Measurements from ENCODE around the gene GALNS. TPM values are rescaled to one million over a fixed set of nuclear protein-coding genes. Genes with fewer than 3 reads are reported as not detected.

The GALNS gene
- polyA plus RNA-seq, 1 donor = 32.2 TPM

DNA sequence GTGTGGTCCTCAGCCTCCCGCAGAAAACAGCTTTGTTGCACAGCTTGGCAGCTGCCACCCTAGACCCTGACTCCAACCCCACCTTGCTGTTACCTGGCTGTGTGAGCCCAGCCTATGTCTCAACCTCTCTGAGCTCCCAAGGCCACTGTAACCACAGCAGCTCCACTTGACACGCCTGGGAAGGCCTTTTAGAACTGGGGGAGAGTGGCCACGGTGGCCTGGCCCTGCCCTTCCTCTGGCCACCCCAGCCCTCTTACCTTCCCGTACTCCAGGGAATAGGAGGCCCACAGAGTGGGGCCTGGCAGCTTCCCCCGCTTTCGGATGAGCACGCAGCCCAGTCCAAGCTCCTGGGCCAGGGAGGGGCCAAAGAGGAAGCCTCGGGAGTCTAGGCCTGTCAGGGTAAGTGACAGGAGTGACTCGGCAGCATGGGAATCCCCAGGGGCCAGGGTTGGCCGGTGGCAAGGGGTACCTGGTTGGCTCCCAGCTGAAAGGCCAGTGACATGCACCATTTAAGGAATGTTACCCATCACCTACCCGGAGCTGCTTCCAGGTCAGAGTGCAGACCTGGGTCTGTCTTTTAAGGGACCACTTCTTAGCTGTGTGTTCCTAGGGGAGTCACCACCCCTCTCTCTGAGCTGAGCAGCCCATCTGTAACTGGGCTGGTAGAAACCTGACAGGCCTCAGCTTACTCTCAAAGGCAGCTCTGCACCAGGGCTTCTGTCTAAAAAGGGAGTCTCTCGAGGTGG is 46.4 kb downstream of the GALNS start:
- Histone ChIP-seq H3K27me3 (ENCODE audit: control insufficient read depth, insufficient read depth, low read length) (no peaks in the 10 kb centered on the region), H3K4me3 (ENCODE audit: low read length) (peak overlapping the region; percentile 76), H3K36me3 (ENCODE audit: control insufficient read depth, insufficient read depth, low read length) (peaks cover 41% of the 10 kb centered on the region), H3K27ac (ENCODE audit: low read length) (peak overlapping the region; percentile 95), H3K4me1 (ENCODE audit: control insufficient read depth, insufficient read depth, low read length) (peaks cover 32% of the 10 kb centered on the region), H3K9me3 (ENCODE audit: control insufficient read depth, low read depth, low read length) (peaks cover 2% of the 10 kb centered on the region)
- no CpG with 5 or more reads among the region's 12 CpGs for WGBS (ENCODE audit: insufficient coverage, low lambda C conversion rate)
- no peak for DNase-seq

DNA sequence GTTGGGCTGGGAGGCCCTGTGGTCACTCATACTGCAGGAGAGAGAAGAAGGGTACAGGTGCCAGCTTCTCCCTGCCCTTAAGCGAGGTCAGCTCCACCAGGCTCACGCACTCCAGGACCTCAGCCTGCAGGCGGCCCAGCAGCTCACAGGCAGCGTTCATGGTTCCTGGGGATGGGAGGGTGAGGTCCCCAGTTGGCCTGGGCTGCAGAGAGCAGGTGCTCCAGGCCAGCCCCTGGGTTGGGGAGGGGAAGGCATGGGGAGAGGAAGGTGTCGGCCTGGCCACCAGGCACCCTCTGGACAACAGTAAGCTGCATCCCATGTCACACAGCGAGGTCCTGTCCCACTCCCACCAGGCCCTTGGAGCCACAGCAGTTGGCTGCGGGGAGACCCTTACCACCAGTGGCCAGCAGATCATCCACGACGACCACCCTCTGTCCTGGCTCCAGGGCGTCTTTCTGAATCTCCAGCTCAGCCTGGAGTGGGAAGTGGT is 47.0 kb downstream of the GALNS start:
- Histone ChIP-seq H3K27me3 (ENCODE audit: control insufficient read depth, insufficient read depth, low read length) (no peaks in the 10 kb centered on the region), H3K27ac (ENCODE audit: low read length) (no peak overlapping the region), H3K36me3 (ENCODE audit: control insufficient read depth, insufficient read depth, low read length) (peaks cover 45% of the 10 kb centered on the region), H3K4me3 (ENCODE audit: low read length) (no peak overlapping the region), H3K4me1 (ENCODE audit: control insufficient read depth, insufficient read depth, low read length) (peaks cover 38% of the 10 kb centered on the region), H3K9me3 (ENCODE audit: control insufficient read depth, low read depth, low read length) (peaks cover 4% of the 10 kb centered on the region)
- WGBS (ENCODE audit: insufficient coverage, low lambda C conversion rate) = no CpG with 5 or more reads among the region's 10 CpGs
- no peak for DNase-seq

DNA sequence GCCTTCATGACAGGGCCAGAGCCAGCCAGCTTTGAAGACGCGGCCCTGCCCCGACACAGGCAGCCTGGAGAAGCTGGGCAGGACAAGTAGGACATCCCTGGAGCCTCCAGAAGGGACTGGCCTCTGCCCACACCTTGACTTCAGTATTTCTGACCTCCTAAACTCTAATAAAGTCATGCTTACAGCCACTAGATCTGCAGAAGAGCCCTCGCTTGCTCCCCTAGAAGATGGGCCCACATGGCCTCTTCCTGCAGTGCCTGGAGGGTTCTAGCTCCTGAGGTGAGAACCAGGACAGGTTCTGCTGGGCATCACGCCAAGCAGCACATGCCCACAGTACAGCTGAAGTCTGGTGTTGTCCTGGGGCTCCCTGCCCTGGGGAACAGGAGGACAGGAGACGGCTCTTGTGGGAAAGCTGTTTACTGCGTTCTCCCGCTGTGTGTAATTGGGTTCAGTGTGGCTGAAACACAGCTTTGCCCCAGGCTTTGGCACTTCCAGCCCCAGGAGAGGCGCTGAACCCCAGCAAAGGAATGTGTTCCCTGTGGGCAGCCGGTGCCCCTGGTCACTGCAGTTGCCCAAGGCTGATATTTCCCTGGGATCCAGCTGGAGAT is 47.6 kb downstream of the GALNS start:
- peaks cover 45% of the 10 kb centered on the region for H3K36me3 ChIP-seq (ENCODE audit: control insufficient read depth, insufficient read depth, low read length)
- no CpG with 5 or more reads among the region's 10 CpGs for WGBS (ENCODE audit: insufficient coverage, low lambda C conversion rate)
- no peak overlapping the region for H3K27ac ChIP-seq (ENCODE audit: low read length)

DNA sequence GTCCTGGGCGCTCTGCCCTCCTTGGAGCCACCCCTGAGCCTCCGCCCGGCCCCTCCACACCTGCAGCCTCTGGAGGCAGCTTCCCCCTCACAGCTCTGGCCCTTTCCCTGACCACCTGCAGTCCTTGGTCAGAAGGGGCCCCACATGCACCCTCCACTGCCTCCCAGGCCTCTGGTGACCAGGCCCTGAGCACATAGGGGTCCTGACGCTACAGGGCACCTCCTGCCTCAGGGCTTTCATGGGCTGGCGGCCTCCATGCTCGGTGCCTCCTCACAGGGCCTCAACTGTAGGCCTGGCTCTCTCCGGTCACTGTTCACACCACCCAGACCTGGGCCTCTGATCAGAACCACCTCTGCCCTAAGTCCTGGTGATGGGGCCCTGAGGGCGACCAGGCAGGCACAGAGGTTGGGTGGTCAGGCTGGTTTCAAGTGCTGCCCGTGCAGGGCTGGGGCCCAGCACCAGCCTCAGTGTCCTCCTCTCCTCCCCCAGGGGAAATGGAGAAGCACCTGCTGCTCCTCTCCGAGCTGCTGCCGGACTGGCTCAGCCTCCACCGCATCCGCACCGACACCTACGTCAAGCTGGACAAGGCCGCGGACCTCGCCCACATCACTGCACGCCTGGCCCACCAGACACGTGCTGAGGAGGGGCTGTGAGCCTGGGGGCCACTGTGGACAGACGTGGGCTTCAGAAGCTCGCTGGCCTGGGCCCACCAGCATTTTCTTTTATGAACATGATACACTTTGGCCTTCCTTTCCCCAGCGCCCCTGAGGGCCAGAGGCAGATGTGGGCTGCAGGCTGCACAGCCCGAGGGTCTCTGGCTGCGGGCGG is 48.9 kb downstream of the GALNS start:
- H3K4me1 ChIP-seq (ENCODE audit: control insufficient read depth, insufficient read depth, low read length) = peaks cover 34% of the 10 kb centered on the region
- no peak overlapping the region for H3K27ac ChIP-seq (ENCODE audit: low read length)
- H3K27me3 ChIP-seq (ENCODE audit: control insufficient read depth, insufficient read depth, low read length) = no peaks in the 10 kb centered on the region
- H3K36me3 ChIP-seq (ENCODE audit: control insufficient read depth, insufficient read depth, low read length) = peaks cover 45% of the 10 kb centered on the region
- WGBS (ENCODE audit: insufficient coverage, low lambda C conversion rate) = no CpG with 5 or more reads among the region's 26 CpGs
- no peak for DNase-seq
- no peak overlapping the region for H3K4me3 ChIP-seq (ENCODE audit: low read length)
- peaks cover 5% of the 10 kb centered on the region for H3K9me3 ChIP-seq (ENCODE audit: control insufficient read depth, low read depth, low read length)

More for the DNA sequence above, 47.6 kb downstream of the GALNS start:
- Histone ChIP-seq H3K9me3 (ENCODE audit: control insufficient read depth, low read depth, low read length) (peaks cover 7% of the 10 kb centered on the region), H3K4me3 (ENCODE audit: low read length) (no peak overlapping the region), H3K4me1 (ENCODE audit: control insufficient read depth, insufficient read depth, low read length) (peaks cover 44% of the 10 kb centered on the region), H3K27me3 (ENCODE audit: control insufficient read depth, insufficient read depth, low read length) (no peaks in the 10 kb centered on the region)
- DNase-seq = no peak

DNA sequence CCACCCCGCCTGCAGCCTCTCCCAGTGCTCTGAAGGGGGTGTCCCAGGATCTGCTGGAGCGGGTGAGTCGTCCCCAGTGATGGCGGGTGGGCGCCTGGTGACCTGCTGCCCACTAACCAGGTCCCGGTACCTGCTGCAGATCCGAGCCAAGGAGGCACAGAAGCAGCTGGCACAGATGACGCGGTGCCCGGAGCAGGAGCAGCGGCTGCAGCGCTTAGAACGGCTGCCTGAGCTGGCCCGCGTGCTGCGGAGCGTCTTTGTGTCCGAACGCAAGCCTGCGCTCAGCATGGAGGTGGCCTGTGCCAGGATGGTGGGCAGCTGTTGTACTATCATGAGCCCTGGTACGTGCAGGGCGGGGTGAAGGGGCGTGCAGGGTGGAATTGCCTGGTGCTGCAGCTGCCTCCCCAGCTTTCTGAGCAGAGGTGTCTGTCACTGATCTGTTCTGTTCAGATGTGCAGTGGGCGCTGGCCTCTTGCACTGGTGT is 49.6 kb downstream of the GALNS start:
- no CpG with 5 or more reads among the region's 24 CpGs for WGBS (ENCODE audit: insufficient coverage, low lambda C conversion rate)
- Histone ChIP-seq H3K9me3 (ENCODE audit: control insufficient read depth, low read depth, low read length) (peaks cover 5% of the 10 kb centered on the region), H3K27ac (ENCODE audit: low read length) (no peak overlapping the region), H3K36me3 (ENCODE audit: control insufficient read depth, insufficient read depth, low read length) (peaks cover 45% of the 10 kb centered on the region), H3K27me3 (ENCODE audit: control insufficient read depth, insufficient read depth, low read length) (no peaks in the 10 kb centered on the region), H3K4me3 (ENCODE audit: low read length) (no peak overlapping the region), H3K4me1 (ENCODE audit: control insufficient read depth, insufficient read depth, low read length) (peaks cover 28% of the 10 kb centered on the region)
- DNase-seq = no peak

DNA sequence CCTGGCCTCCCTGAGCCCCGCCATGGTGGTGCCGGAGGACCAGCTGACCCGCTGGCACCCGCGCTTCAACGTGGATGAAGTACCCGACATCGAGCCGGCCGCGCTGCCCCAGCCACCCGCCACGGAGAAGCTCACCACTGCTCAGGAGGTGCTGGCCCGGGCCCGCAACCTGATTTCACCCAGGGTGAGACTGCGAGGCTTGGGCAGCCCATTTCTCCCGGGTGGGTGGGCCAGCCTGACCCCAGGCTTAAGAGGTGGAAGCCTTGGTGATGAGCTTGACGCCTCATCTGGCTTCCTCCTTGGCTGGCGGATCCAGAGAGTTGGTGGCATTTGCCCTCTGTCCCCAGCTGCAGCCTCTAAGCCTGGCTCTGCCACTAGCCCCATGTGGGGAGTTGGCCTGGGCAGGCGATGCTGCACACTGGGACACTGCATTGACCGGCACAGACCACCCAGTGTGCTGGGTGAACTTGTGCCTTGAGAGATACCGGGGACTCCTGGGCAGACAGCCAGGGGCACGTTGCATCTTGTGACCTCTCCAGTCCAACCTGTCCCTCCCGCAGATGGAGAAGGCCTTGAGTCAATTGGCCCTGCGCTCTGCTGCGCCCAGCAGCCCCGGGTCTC is 50.1 kb downstream of the GALNS start:
- Histone ChIP-seq H3K27ac (ENCODE audit: low read length) (no peak overlapping the region), H3K9me3 (ENCODE audit: control insufficient read depth, low read depth, low read length) (peaks cover 5% of the 10 kb centered on the region), H3K4me3 (ENCODE audit: low read length) (no peak overlapping the region), H3K4me1 (ENCODE audit: control insufficient read depth, insufficient read depth, low read length) (peaks cover 28% of the 10 kb centered on the region), H3K27me3 (ENCODE audit: control insufficient read depth, insufficient read depth, low read length) (no peaks in the 10 kb centered on the region), H3K36me3 (ENCODE audit: control insufficient read depth, insufficient read depth, low read length) (peaks cover 45% of the 10 kb centered on the region)
- no peak for DNase-seq
- no CpG with 5 or more reads among the region's 27 CpGs for WGBS (ENCODE audit: insufficient coverage, low lambda C conversion rate)

DNA sequence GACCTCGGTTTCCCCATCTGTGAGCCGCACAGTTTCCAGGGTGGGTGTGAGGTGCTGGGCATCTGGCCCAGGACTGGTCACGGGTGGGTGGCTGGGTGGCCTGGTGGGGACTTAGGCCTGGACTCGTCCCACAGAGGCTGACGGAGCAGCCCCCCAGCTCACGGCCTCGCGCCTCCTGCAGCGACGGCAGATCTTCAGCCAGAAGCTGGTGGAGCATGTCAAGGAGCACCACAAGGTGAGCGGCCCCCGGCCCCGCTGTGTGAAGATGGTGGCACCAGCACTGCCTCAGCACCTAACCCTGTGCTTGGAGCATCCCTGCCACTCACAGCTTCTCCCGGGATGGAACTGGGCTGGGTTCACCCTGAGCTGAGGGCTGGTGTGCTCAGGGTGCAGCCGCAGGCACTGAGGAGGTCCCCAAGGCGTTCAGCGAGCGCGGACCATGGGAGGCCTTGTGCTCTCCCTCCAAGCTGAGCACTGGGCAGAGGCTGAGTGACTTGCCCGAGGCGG is 50.8 kb downstream of the GALNS start:
- Histone ChIP-seq H3K9me3 (ENCODE audit: control insufficient read depth, low read depth, low read length) (peaks cover 5% of the 10 kb centered on the region), H3K4me3 (ENCODE audit: low read length) (no peak overlapping the region), H3K36me3 (ENCODE audit: control insufficient read depth, insufficient read depth, low read length) (peaks cover 45% of the 10 kb centered on the region), H3K4me1 (ENCODE audit: control insufficient read depth, insufficient read depth, low read length) (peaks cover 26% of the 10 kb centered on the region), H3K27me3 (ENCODE audit: control insufficient read depth, insufficient read depth, low read length) (no peaks in the 10 kb centered on the region), H3K27ac (ENCODE audit: low read length) (no peak overlapping the region)
- no peak for DNase-seq
- WGBS (ENCODE audit: insufficient coverage, low lambda C conversion rate) = no CpG with 5 or more reads among the region's 21 CpGs

DNA sequence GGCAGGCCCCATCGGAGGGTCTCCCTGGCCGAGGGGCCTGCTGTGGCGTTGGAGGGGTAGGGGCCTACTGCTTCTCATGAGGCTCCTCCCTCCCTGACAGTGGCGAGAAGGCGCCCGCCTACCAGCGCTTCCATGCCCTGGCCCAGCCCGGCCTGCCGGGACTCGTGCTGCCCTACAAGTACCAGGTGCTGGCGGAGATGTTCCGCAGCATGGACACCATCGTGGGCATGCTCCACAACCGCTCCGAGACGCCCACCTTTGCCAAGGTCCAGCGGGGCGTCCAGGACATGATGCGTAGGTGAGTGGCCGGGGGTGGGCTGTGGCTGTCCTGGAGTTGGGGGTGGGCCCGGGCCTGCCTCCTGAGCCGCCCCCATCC is 51.4 kb downstream of the GALNS start:
- H3K36me3 ChIP-seq (ENCODE audit: control insufficient read depth, insufficient read depth, low read length) = peaks cover 45% of the 10 kb centered on the region
- no peak for DNase-seq
- H3K27ac ChIP-seq (ENCODE audit: low read length) = no peak overlapping the region
- no peaks in the 10 kb centered on the region for H3K27me3 ChIP-seq (ENCODE audit: control insufficient read depth, insufficient read depth, low read length)
- H3K9me3 ChIP-seq (ENCODE audit: control insufficient read depth, low read depth, low read length) = peaks cover 5% of the 10 kb centered on the region
- peaks cover 20% of the 10 kb centered on the region for H3K4me1 ChIP-seq (ENCODE audit: control insufficient read depth, insufficient read depth, low read length)
- peak overlapping the region; percentile 68 for H3K4me3 ChIP-seq (ENCODE audit: low read length)
- WGBS (ENCODE audit: insufficient coverage, low lambda C conversion rate) = no CpG with 5 or more reads among the region's 22 CpGs

DNA sequence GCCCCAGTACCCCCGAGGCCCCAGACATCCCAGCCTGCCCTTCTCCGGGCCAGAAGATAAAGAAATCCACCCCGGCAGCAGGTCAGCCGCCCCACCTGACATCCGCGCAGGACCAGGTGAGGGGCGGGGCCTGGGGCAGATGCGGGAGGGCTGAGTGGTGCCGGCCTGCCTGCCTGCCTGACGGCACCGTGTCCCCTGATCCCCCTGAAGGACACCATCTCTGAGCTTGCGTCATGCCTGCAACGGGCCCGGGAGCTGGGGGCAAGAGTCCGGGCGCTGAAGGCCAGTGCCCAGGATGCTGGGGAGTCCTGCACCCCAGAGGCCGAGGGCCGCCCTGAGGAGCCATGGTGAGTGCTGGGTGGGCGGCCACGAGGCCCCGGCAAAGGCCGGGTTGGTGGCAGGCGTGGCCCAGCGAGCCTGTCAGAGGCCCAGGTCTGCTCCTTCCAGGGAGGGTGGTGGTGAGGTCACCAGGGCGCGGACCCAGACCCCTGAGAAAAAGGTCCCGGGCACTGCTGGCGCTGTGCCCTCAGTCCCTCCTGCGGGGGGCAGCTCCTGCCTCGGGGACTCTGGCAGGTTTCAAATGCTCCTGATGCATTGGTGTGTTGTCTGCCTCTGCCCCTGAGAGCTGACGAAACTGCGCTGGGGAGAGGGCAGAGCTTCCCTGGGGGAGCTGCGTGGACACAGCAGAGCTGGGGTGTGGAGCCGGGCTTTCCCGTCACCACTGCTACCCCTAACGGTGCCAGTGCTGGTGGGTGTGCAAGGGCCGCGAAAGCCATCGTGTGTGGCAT is 52.0 kb downstream of the GALNS start:
- no peaks in the 10 kb centered on the region for H3K27me3 ChIP-seq (ENCODE audit: control insufficient read depth, insufficient read depth, low read length)
- H3K4me3 ChIP-seq (ENCODE audit: low read length) = peak overlapping the region; percentile 68
- H3K4me1 ChIP-seq (ENCODE audit: control insufficient read depth, insufficient read depth, low read length) = peaks cover 15% of the 10 kb centered on the region
- WGBS (ENCODE audit: insufficient coverage, low lambda C conversion rate) = no CpG with 5 or more reads among the region's 39 CpGs
- no peak overlapping the region for H3K27ac ChIP-seq (ENCODE audit: low read length)
- peak; percentile 70 to 86 for DNase-seq
- peaks cover 39% of the 10 kb centered on the region for H3K36me3 ChIP-seq (ENCODE audit: control insufficient read depth, insufficient read depth, low read length)
- peaks cover 5% of the 10 kb centered on the region for H3K9me3 ChIP-seq (ENCODE audit: control insufficient read depth, low read depth, low read length)
